Breast epithelium (tissue), 3 donors: Measurements from ENCODE around the gene SCARF2.

Experiments
- CTCF ChIP-seq, 3 donors: fragments of 450-650 bp; IDR thresholded peaks; one replicate each; pipeline ENCODE4 v1.5.1; 2016 to 2017; ENCODE audit warnings: antibody characterized with exemption in 3 of 3, mild to moderate bottlenecking in 3 of 3, moderate library complexity in 3 of 3
- POLR2A ChIP-seq: fragments of 450-650 bp; IDR thresholded peaks from one replicate; pipeline ENCODE4 v1.6.1; 2016; ENCODE audit warnings: antibody characterized with exemption, mild to moderate bottlenecking, moderate library complexity

- TF ChIP-seq CTCF (IDR thresholded peaks at IDR 0.05) (no peak), POLR2A (no peak)
These were observed 37.6 kb downstream of the SCARF2 start for GRCh38 chr22:20399866-20400605.
